ENCODE data around the gene DBX1. TPM values are rescaled to one million over a fixed set of nuclear protein-coding genes. Genes with fewer than 3 reads are reported as not detected.
A peak's percentile ranks its signal among the peaks of the same experiment; 100 is the strongest.

Gene DBX1
- total RNA-seq, 1 donor from 2014 or later, result 0.29 TPM

DNA sequence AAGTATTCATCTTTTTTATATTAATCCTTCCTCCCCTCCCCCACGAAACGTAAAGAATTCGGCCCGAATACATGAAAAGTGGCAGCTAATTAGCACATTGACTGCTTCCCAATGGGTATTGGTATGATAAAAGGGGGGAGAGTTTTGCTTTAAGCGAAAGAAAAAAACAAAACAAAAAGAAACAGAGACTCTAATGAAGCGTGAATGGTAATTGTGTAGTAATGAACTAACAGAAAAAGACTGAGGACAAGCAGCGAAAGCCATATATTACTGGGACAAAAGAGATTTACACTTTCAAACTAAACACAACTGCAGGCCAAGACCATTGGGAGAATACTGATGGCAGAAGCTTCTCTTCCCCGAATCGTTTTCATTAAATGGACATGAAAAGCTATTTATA, 2.5 kb downstream of the DBX1 start:
- H3K4me3 Mint-ChIP-seq (ENCODE audit: unreplicated experiment), result peak overlapping the region; percentile 72
- H3K4me1 Mint-ChIP-seq (ENCODE audit: low read depth, unreplicated experiment), result peaks cover 26% of the 10 kb centered on the region
- no peak for DNase-seq
- H3K9me3 Mint-ChIP-seq (ENCODE audit: unreplicated experiment), result peaks cover 18% of the 10 kb centered on the region
- H3K27me3 Mint-ChIP-seq (ENCODE audit: unreplicated experiment), result peaks cover 44% of the 10 kb centered on the region
- H3K27ac Mint-ChIP-seq (ENCODE audit: unreplicated experiment), result no peak overlapping the region
- H3K36me3 Mint-ChIP-seq (ENCODE audit: unreplicated experiment), result no peaks in the 10 kb centered on the region
- TF ChIP-seq, protein P1, sequence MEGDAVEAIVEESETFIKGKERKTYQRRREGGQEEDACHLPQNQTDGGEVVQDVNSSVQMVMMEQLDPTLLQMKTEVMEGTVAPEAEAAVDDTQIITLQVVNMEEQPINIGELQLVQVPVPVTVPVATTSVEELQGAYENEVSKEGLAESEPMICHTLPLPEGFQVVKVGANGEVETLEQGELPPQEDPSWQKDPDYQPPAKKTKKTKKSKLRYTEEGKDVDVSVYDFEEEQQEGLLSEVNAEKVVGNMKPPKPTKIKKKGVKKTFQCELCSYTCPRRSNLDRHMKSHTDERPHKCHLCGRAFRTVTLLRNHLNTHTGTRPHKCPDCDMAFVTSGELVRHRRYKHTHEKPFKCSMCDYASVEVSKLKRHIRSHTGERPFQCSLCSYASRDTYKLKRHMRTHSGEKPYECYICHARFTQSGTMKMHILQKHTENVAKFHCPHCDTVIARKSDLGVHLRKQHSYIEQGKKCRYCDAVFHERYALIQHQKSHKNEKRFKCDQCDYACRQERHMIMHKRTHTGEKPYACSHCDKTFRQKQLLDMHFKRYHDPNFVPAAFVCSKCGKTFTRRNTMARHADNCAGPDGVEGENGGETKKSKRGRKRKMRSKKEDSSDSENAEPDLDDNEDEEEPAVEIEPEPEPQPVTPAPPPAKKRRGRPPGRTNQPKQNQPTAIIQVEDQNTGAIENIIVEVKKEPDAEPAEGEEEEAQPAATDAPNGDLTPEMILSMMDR (IDR thresholded peaks at IDR 0.05; ENCODE audit: partially characterized antibody, unreplicated experiment), result no peak

DNA sequence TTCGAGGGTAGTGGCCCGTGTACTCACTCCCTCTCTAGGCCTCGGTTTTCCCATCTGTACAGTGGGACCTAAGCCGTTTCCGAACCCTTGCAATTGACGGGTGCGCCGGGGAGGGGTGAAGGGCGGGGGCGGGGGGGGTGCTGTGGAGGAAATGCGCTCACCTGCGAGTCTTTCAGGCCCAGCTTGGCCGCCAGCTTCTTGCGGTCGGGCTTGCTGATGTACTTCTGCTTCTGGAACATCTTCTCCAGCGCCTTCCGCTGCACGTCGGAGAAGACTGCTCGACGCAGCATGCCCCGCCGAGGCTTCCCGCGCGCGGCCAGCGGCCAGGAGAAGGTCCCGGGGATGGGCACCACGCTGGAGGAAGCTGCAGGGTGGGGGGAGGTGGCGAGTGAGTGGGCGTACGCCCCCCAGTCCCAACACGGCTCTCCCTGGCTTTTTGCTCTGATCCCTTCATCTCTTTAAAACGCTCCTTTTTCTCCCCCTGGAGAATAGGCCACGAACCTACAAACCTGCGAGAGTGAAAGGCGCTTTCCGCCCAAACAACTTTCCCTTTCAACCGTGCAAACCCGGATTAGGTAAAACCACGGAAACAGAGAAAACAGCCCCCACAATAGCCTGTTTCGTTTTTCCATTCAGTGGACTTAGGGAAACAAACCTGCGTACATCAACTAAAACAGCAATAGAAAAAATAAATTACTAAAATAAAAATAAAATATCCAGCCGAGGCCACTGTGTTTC, 3.2 kb downstream of the DBX1 start:
- Mint-ChIP-seq H3K9me3 (ENCODE audit: unreplicated experiment) (peaks cover 18% of the 10 kb centered on the region), H3K27me3 (ENCODE audit: unreplicated experiment) (peaks cover 39% of the 10 kb centered on the region), H3K4me1 (ENCODE audit: low read depth, unreplicated experiment) (peaks cover 26% of the 10 kb centered on the region), H3K4me3 (ENCODE audit: unreplicated experiment) (peak overlapping the region; percentile 72), H3K36me3 (ENCODE audit: unreplicated experiment) (no peaks in the 10 kb centered on the region), H3K27ac (ENCODE audit: unreplicated experiment) (no peak overlapping the region)
- TF ChIP-seq, protein P1 (IDR thresholded peaks at IDR 0.05; ENCODE audit: partially characterized antibody, unreplicated experiment), result no peak
- peak; percentile 31 for DNase-seq

DNA sequence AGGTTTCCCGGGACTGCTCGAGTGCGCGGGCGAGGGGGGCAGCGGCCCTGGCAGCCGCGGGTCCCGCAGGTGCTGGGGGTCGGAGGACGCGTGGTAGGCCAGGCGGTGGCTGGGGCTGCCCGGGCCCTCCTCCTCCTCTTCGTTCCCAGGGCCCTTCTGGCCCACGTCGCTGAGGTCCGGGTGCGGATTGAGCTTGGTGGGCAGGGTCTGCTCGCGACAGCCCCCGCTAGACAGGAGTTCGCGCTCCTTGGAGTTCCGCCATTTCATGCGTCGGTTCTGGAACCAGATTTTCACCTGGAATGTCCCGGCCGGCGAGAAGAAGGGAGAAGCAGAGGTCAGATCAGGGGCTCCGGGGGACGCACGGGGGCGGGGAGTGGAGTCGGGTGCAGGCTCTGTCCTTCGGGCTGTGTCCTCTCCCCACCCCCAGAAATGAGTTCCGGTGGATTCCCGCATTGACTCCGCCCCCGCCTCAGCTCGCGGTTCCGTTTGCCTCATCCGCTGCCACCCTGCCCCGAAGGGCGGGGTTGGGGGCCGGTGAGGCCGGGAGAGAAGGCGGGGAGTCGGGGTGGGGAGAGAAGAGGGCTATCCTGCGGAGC, 3.9 kb downstream of the DBX1 start:
- Mint-ChIP-seq H3K27me3 (ENCODE audit: unreplicated experiment) (peaks cover 37% of the 10 kb centered on the region), H3K9me3 (ENCODE audit: unreplicated experiment) (peaks cover 18% of the 10 kb centered on the region), H3K27ac (ENCODE audit: unreplicated experiment) (no peak overlapping the region), H3K4me1 (ENCODE audit: low read depth, unreplicated experiment) (peaks cover 24% of the 10 kb centered on the region), H3K4me3 (ENCODE audit: unreplicated experiment) (peak overlapping the region; percentile 86), H3K36me3 (ENCODE audit: unreplicated experiment) (no peaks in the 10 kb centered on the region)
- DNase-seq, result peak; percentile 26
- TF ChIP-seq, protein P1 (IDR thresholded peaks at IDR 0.05; ENCODE audit: partially characterized antibody, unreplicated experiment), result no peak

DNA sequence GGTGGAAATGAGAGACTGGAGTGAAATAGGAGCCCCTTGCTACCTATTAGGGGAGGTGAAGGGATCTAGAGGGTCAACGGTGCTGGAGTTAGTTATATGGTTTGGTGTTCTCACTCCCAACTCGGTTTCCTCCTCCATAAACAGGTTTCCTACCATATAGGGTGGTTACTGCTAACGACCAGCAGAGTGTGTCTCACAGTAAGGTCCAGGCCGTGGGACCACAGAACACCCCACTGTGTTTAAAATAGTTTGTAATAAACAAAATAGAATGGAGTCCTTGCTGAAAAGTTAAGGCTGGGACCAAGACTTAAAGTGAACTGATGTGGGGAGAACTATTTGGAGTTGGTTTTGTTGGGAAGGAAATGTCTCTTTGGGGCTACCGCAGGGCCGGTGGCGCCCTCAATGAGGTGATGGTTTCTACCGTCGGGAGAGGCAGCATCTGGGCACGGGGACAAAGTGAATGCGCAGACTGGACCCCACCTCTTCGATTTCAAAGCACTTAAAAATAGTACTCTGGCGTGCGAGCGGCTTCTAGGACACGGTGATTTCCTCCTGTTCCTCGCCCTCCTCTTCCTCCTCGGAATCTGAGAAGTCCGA, 4.5 kb downstream of the DBX1 start:
- Mint-ChIP-seq H3K36me3 (ENCODE audit: unreplicated experiment) (no peaks in the 10 kb centered on the region), H3K27ac (ENCODE audit: unreplicated experiment) (peak overlapping the region; percentile 48), H3K4me3 (ENCODE audit: unreplicated experiment) (peak overlapping the region; percentile 86), H3K9me3 (ENCODE audit: unreplicated experiment) (peaks cover 15% of the 10 kb centered on the region), H3K4me1 (ENCODE audit: low read depth, unreplicated experiment) (peaks cover 21% of the 10 kb centered on the region), H3K27me3 (ENCODE audit: unreplicated experiment) (peaks cover 32% of the 10 kb centered on the region)
- TF ChIP-seq, protein P1 (IDR thresholded peaks at IDR 0.05; ENCODE audit: partially characterized antibody, unreplicated experiment), result no peak
- no peak for DNase-seq

DNA sequence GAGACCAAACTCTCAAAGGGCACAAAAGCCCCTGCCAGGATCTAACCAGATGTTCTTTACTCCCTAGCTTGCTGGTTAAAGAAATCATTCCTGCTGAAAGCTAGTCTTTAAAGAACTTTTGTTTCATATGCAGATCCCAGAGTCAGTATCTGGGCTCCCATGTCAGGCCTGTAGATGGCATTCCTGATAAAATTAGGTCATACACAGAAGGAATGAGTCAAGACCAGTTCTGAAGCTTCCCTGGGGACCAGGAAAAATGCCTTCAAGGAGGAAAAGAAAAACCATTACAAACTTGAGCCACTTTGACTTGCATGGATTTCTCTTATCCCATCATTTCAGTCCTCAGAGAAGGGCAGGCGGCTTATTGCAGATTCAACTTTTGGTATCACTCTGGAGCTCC, 5.9 kb downstream of the DBX1 start:
- TF ChIP-seq, protein P1 (IDR thresholded peaks at IDR 0.05; ENCODE audit: partially characterized antibody, unreplicated experiment), result no peak
- H3K4me1 Mint-ChIP-seq (ENCODE audit: low read depth, unreplicated experiment), result peaks cover 18% of the 10 kb centered on the region
- H3K27ac Mint-ChIP-seq (ENCODE audit: unreplicated experiment), result no peak overlapping the region
- no peak for DNase-seq
- peaks cover 13% of the 10 kb centered on the region for H3K9me3 Mint-ChIP-seq (ENCODE audit: unreplicated experiment)
- no peaks in the 10 kb centered on the region for H3K36me3 Mint-ChIP-seq (ENCODE audit: unreplicated experiment)
- H3K27me3 Mint-ChIP-seq (ENCODE audit: unreplicated experiment), result peaks cover 25% of the 10 kb centered on the region
- H3K4me3 Mint-ChIP-seq (ENCODE audit: unreplicated experiment), result no peak overlapping the region

All from glutamatergic neuron (in vitro differentiated cells).